Osteoblast (primary cell): ENCODE measurements around the gene A4GALT. TPM values are rescaled to one million over a fixed set of nuclear protein-coding genes. Genes with fewer than 3 reads are reported as not detected.

Experiments used
- DNase-seq: peaks from one replicate; pipeline ENCODE4 v3.0.0; 2011; ENCODE audit warnings: low spot score, mixed read lengths; ENCODE audit not compliant: insufficient read length; ENCODE audit errors: missing footprints
- H2AFZ ChIP-seq: 2 replicates; pipeline ENCODE4 v1.6.0; 2011; ENCODE audit warnings: mild to moderate bottlenecking, low read length
- H3K27ac ChIP-seq: 2 replicates; pipeline ENCODE4 v1.5.1; 2011; ENCODE audit warnings: mild to moderate bottlenecking, low read depth, low read length, moderate library complexity
- H3K27me3 ChIP-seq: 2 replicates; pipeline ENCODE4 v1.6.0; 2012; ENCODE audit warnings: mild to moderate bottlenecking, control low read depth, inconsistent platforms, low read length, moderate library complexity; ENCODE audit not compliant: insufficient read depth
- H3K36me3 ChIP-seq: 2 replicates; pipeline ENCODE4 v1.5.1; 2011; ENCODE audit warnings: mild to moderate bottlenecking, low read length, control low read depth, moderate library complexity; ENCODE audit not compliant: insufficient read depth
- H3K4me1 ChIP-seq: 2 replicates; pipeline ENCODE4 v1.5.1; 2011; ENCODE audit warnings: mild to moderate bottlenecking, low read length, control low read depth, moderate library complexity; ENCODE audit not compliant: insufficient read depth
- H3K4me2 ChIP-seq: 2 replicates; pipeline ENCODE4 v1.6.0; 2011; ENCODE audit warnings: mild to moderate bottlenecking, low read length; ENCODE audit not compliant: insufficient read depth
- H3K4me3 ChIP-seq: fragments of 200-600 bp; sonication (generic); 3 replicates; pipeline ENCODE4 v1.5.1; 2012; ENCODE audit warnings: mild to moderate bottlenecking, low read length, inconsistent platforms; ENCODE audit not compliant: insufficient read depth
- H3K79me2 ChIP-seq: 2 replicates; pipeline ENCODE4 v1.6.0; 2012; ENCODE audit warnings: mild to moderate bottlenecking, low read length, control low read depth, inconsistent platforms; ENCODE audit not compliant: insufficient read depth
- H3K9me3 ChIP-seq: 2 replicates; pipeline ENCODE4 v1.5.1; 2011; ENCODE audit warnings: low read depth, low read length, control low read depth
- H4K20me1 ChIP-seq: 2 replicates; pipeline ENCODE4 v1.6.0; 2012; ENCODE audit warnings: mild to moderate bottlenecking, low read length, control low read depth; ENCODE audit not compliant: insufficient read depth
- CTCF ChIP-seq: IDR thresholded peaks from 2 replicates; pipeline ENCODE4 v1.5.1; 2011; ENCODE audit warnings: mild to moderate bottlenecking, low read depth, low read length, moderate library complexity; ENCODE audit errors: extremely low read depth
- total RNA-seq: library from RNA; depleted of rRNA; stranded (reverse); fragments of >200 nt; gene quantifications from 2 replicates; pipeline ENCODE4 v1.2.3, GENCODE V29; 2012

A4GALT gene
- total RNA-seq, 1 donor = 19.9 TPM

- H4K20me1 ChIP-seq = peaks cover 44% of the 10 kb centered on the region
- DNase-seq = no peak
- peak overlapping the region; percentile 85 for H3K4me2 ChIP-seq
- no peaks in the 10 kb centered on the region for H3K9me3 ChIP-seq
- H2AFZ ChIP-seq = no peak overlapping the region
- peaks cover 44% of the 10 kb centered on the region for H3K4me1 ChIP-seq
- H3K27ac ChIP-seq = peak overlapping the region; percentile 88
- no peaks in the 10 kb centered on the region for H3K36me3 ChIP-seq
- peaks cover 65% of the 10 kb centered on the region for H3K79me2 ChIP-seq
- TF ChIP-seq CTCF = no peak
- peak overlapping the region; percentile 99 for H3K4me3 ChIP-seq
- no peaks in the 10 kb centered on the region for H3K27me3 ChIP-seq
Measured at GRCh38 chr22:42648017-42648367, 72.7 kb downstream of the A4GALT start.

- TF ChIP-seq CTCF = no peak
- Histone ChIP-seq H3K4me3 (no peak overlapping the region), H3K4me2 (no peak overlapping the region), H3K4me1 (peaks cover 44% of the 10 kb centered on the region), H2AFZ (no peak overlapping the region), H3K36me3 (no peaks in the 10 kb centered on the region), H3K79me2 (peaks cover 77% of the 10 kb centered on the region), H3K27ac (no peak overlapping the region), H3K9me3 (no peaks in the 10 kb centered on the region), H4K20me1 (peaks cover 48% of the 10 kb centered on the region), H3K27me3 (no peaks in the 10 kb centered on the region)
- DNase-seq = peak; percentile 86
Measured at GRCh38 chr22:42646569-42647525, 73.8 kb downstream of the A4GALT start.

- Histone ChIP-seq H3K9me3 (no peaks in the 10 kb centered on the region), H3K79me2 (peaks cover 85% of the 10 kb centered on the region), H3K27me3 (no peaks in the 10 kb centered on the region), H3K36me3 (no peaks in the 10 kb centered on the region), H3K4me2 (peak overlapping the region; percentile 66), H3K4me3 (no peak overlapping the region), H3K27ac (peak overlapping the region; percentile 63), H4K20me1 (peaks cover 48% of the 10 kb centered on the region), H2AFZ (no peak overlapping the region), H3K4me1 (peaks cover 44% of the 10 kb centered on the region)
- DNase-seq = peak; percentile 82
- TF ChIP-seq CTCF = no peak
Measured at GRCh38 chr22:42645938-42646568, 74.6 kb downstream of the A4GALT start.

DNA sequence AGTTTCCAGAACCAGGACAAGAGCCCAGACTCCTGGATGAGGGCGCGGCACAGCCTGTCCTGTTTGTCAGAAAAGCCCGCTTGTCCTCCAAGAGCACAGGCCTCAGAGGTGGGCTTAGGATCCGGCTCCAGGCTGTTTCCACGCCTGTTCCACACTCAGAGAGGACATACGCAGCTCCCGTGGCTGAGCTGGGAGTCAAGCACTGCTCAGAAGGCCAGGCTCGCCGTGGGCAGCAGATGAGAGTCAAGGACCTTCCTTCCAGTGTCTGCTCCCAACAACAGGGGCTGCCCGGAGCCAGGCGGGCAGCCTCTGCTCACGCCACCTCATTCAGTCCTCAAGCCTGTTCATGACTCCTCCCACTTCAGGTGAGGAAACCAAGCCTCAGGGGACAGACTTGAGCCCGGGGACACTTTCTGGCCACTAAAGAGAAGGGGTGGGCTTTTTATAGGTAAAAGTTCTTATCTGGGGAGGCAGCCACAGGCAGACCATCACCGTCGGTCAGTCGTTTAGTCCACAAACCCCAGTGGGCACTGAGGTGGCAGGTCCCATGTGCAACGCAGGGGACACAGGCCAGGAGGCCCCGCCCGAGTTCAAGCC is 75.2 kb downstream of the A4GALT start:
- peak overlapping the region; percentile 63 for H3K27ac ChIP-seq
- H3K4me1 ChIP-seq = peaks cover 44% of the 10 kb centered on the region
- H3K4me2 ChIP-seq = peak overlapping the region; percentile 66
- H2AFZ ChIP-seq = no peak overlapping the region
- peak overlapping the region; percentile 38 for H3K4me3 ChIP-seq
- H3K27me3 ChIP-seq = no peaks in the 10 kb centered on the region
- peak; percentile 91 for DNase-seq
- H3K9me3 ChIP-seq = no peaks in the 10 kb centered on the region
- no peak for TF ChIP-seq CTCF
- H4K20me1 ChIP-seq = peaks cover 51% of the 10 kb centered on the region
- peaks cover 90% of the 10 kb centered on the region for H3K79me2 ChIP-seq
- no peaks in the 10 kb centered on the region for H3K36me3 ChIP-seq
